ENCODE results near the gene PLPP7.

PLPP7 gene

DNA sequence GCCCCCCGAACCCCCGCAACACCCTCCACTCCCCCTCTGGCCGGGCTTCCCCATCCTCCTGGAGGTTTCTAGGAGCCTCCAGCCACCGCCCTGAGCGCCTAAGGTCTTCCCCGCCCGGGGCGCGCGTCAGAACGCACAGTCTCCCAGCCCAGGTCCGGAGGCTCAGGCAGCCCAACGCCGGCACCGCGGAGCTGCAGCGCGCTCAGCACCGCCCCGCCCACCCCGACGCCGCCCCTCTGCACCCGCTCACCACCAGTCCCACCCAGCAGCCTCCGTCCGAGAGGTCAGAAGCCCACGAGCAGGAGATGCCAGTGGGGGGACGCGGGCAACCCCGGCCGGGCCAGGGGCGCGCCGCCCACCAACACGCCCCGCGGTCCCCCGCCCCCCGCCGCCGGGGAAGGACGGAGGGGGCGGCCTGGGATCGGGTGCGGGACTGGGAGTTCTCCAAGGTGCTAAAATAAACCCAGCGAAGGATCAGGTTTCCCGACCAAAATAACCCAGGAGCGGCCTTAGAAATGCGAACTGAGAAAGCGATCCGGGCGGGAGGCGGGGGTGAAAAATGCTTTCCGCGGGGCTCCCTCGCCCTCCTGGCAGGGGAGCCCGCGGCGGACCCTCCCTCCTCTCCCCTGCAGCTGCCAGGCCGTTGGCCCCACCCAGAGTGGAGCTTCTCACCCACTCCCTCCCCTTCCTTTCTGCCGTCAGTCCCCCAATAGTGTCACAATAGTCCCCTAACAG, 6.7 kb upstream of the PLPP7 start:
- no peak for DNase-seq

DNA sequence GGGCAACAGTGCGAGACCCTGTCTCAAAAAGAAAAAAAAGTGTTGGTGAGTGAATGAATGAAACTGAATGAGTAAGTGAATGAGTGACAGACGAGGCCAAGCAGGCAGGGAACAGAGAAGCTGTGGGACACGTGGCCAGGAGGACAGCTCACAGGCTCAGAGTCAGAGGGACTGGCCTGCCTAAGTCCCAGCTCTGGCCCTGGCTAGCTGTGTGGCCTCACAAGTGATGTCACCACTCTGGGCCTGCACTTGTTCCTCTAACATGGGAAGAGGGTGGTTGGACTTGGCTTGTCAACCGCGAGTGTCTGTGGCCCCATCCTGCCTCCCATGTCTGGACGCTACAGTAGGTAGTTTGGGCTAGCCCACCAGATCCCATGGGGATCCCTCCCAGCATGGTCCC, 4.7 kb upstream of the PLPP7 start:
- DNase-seq: no peak

DNA sequence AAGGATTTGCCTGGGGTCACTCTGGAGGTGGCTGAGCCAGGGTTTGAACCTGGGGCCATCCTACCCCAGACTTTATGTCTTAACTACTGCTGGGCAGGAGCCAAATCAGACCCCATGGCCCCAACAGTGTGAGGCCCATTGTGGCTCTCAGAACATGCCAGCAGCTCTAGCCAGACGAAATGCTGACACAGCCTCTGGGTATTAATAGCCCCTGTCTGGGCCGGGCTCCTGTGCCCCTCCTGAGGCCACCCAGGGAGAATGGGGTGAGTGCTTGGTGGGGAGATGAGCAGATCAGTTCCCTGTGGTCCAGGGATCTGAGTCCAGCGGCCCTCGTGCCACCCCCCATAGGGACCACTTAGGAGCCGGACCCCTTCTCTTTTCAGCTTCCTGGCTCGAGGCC, 2.2 kb upstream of the PLPP7 start:
- DNase-seq: no peak

DNA sequence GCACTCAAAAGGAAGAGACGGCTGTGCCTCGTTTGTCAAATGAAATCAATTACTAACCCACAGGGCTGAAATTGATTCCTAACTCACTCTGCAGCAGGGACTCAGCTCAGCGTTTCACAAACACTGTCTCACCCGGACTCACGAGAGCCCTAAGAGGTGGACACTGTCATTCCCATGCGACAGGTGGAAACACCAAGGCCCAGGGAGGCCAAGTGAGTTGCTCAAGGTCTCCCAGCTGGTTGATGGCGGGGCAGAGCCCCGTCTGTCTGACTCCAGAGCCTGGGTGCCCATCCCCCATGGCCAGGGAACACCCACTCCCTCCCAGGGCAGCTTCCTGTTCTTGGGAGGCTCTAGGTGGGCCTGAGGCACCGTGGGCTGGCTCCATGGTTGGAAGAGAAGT, 1.3 kb upstream of the PLPP7 start:
- DNase-seq: no peak

DNA sequence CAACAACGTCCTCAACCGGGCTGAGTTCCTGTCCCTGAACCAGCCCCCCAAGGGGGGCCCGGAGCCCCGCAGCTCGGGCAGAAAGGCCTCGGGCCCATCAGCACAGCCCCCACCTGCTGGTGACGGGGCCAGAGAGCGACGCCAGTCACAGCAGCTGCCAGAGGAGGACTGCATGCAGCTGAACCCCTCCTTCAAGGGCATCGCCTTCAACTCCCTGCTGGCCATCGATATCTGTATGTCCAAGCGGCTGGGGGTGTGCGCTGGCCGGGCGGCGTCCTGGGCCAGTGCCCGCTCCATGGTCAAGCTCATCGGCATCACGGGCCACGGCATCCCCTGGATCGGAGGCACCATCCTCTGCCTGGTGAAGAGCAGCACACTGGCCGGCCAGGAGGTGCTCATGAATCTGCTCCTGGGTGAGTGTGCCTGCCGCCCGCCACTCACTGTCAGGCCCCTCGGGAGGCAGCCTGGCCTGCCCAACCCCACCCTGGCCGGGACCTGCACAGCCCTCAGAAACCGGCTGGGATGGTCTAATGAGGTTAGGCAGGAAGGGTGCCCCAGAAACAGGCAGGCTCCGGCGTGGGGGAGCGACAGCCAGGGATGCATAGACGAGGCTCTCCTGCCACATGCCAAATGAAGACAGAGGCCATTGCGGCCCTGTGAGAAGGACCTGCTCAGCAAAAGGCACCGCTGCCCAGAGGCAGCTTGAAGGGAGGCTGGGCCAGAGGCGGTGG, 678 bp downstream of the PLPP7 start:
- no peak for DNase-seq

DNA sequence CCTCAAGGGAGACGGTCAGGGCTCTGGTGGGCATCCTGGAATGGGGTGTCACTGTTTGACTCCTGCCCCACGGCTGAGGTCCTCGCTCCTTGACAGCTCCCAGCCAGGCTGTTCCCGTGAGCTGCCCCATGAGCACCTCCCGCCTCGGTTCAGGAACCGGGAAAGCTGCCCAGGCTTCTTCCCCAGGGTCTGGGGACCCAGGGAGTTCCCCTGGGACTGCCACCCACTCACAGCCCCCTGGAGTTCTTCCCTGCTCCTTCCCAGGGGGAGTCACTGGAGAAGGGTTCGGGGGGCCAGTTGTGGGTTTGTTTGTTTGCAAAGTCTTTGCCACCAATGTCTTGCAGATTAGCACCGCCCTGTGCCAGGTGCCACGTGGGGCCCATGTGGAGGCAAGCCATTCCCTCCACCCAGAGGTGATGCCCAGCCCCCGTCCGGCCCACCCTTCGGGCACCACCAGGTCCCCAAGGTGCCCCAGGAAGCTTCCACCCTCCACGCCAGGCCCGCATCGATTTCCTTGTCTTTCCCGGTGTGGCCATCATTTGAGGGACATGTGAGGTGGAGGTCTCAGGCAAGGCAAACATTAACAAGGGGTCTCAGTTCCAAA, 1.3 kb downstream of the PLPP7 start:
- DNase-seq: no peak

DNA sequence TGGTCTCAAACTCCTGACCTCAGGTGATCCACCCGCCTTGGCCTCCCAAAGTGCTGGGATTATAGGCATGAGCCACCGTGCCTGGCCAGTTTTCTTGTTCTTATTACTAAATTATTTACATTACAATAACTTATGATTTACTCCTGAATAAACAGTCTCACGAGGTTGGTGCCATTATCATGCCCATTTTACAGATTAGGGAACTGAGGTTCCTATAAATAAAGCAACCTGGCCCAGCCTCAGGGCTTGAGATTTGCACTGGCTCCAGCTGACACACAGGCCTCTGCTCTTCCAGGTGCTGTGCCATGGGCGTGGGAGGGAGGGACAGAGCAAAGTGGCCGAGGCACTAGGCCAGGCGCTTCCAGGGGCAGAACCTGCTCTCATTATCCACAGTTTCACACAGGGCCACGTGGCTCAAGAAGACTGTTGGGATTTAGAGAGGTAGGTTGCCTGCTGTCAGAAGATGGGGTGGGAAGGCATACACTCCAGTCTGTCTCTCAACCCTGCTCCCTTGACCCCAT, 2.3 kb downstream of the PLPP7 start:
- no peak for DNase-seq

DNA sequence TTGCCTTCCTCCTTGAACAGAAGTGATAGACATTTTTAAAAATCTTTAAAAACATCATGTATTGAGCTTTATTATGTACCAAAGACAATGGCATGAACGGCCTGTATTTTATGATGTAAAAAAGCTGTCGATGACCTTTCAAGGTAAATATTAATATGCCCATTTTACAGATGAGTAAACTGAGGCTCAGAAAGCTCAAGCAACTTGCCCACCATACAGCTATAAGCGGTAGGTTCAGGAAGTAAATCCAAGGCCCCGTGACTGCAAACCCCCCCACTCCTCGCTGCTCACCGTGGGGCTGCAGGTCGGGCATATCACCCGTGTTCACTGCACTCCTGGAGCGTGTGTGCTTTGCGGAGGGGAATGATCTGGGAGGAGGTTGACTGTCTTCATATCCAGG, 3.4 kb downstream of the PLPP7 start:
- DNase-seq: no peak

DNA sequence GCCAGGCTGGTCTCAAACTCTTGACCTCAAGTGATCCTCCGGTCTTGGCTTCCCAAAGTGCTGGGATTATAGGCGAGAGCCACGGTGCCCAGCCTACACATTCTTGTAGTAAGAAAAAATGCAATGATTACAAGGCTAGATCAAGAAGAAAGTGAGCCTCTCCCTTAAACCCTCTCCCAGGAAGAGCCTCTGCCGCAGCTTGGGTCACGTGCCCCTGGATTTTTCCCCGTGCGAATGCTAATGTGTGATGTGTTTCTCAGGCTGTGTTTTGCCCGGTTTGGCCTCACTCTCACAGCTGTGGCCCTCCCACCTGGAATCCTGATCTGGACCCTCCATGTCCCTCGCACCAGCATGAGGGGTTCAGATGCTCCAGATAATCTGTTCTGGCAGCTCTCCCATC, 6.9 kb downstream of the PLPP7 start:
- no peak for DNase-seq

DNA sequence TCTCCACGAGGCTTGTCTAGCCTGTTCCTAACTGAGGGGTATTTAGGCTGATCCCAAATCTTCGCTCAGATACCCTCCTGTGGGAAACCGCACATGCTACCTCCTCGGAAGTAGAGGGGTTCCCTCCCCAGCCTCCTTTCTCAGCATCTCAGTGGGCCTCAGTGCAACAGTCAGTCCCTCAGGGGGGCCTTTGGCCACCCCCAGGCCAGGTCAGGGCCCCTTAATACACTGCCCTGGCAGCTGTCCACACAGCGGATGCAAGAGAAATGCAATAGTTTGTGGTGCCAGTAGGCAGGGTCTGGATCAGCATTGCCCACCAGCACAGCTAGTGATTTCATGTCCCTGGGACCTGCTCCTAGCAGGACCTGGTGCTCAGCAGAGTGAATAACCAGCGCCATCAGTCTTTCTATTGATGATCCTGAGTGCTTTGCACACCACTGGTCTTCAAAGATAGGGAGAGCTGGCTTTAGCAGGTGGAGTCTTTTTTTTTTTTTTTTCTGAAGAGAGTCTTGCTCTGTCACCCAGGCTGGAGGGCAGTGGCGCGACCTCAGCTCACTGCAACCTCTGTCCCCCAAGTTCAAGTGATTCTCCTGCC, 7.5 kb downstream of the PLPP7 start:
- DNase-seq: no peak

DNA sequence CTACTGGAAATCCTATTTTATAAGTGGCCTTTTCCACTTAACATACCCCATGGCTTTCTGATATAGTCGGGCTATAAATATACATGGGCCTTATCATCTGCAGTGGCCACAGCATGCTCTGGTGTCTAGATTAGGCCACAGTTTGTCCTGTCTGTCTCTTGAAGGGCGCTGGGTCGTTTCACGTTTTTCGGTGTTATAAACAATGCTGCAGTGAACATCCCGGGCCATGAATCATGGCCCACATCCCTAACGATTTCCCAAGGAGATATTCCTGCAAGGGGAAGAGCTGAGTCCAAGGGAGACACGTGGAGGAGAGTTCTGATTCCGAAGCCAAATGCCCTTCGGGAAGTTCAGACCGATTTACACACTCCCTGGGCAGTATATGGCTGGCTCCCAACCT, 8.4 kb downstream of the PLPP7 start:
- no peak for DNase-seq

DNA sequence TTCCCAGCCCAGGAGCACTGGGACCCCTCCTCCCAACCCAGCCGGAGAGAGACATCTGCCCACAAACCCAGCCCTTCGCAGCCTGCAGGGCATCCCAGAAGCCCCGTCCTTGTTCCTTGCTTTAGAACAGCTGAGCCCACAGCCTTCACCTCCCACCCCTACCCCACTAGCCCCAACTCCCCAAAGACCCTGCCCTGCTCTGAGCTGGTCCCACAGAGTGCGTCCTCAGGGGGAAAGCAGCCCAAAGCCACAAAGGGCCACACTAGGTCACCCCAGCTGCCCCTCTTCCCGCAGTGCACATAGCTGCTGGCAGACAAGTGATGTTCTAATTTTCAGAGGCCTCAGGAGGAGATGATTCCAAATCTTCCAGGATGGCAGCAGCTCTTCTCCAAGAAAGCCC, 8.8 kb downstream of the PLPP7 start:
- DNase-seq: no peak

DNA sequence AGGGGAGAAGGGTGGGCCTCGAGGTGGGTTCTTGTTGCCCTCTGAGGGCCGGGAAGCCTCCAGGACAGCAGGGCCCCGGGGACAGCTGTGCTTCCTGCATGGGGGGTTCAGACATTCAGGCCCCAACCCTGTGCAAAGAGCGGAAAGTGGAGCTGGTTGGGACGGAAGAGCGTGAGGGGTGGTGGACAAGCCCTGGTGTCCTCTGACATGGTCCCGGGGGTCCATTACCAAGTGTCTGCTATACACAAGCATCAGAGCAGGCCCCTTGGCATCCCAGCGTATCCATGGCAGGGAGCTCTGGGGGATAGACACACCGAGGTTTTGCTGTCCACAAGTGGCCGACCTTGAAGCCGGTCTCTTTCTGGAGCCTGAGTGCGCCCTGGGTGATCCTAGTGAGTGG, 9.3 kb downstream of the PLPP7 start:
- DNase-seq: no peak

DNA sequence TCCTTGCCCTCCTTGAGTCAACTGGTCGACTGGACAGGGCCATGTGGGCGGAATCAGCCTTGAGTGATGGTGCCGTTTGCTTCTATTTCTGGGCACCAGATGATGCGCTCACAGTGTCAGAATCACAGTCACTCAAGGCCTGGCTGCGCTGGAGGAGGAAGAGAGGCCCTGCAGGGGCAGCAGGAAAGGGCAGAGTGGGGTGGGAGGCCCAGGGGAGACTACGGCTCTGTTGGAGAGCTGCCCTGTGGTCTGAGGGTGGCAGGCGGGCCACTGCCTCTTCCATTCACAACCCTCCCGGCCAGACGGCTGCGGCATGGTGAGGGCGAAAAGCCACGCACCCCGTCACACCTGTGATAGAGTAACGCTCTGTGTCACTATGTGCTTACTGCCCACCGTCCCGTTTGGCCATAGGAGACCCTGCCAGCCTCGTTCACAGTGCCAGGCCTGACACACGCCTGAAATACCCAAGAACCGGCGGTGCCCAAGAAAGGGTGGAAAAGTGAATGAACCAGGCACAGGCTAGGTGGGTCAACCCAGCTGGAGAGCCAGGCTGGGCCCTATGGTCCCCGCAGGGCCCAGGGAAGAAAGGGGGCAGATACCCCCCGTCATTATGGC, 9.9 kb downstream of the PLPP7 start:
- DNase-seq: no peak

DNA sequence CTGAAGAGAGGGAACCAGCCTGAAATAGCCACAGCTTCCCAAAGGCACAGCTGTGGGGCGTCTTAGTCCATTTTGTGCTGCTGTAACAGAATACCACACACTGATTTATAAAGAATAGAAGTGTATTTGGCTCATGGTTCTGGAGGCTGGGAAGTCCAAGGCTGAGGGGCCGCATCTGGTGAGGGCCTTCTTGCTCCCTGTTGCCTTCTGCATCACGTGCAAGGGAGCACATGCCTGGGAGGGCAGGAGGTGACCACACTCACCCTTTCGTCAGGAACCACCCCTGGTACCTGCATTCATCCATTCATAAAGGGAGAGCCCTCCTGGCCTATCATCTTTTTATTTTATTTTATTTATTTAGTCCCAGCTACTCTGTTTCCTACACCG, 10.4 kb downstream of the PLPP7 start:
- DNase-seq: no peak

DNA sequence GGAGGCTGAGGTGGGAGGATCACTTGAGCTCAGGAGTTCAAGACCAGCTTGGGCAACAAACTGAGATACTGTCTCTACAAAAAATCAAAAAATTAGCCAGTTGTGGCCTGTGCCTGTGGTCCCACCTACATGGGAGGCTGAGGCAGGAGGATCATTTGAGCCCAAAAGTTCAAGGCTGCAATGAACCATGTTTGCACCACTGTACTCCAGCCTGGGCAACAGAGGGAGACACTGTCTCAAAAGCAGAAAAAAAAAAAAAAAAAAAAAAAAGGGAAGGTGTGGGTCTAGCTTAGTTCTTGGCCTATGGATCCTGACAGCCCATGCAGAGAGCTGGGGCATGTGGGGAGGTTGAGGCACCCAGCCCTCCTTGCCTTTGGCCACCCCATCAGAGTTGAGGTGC, 10.9 kb downstream of the PLPP7 start:
- no peak for DNase-seq

DNA sequence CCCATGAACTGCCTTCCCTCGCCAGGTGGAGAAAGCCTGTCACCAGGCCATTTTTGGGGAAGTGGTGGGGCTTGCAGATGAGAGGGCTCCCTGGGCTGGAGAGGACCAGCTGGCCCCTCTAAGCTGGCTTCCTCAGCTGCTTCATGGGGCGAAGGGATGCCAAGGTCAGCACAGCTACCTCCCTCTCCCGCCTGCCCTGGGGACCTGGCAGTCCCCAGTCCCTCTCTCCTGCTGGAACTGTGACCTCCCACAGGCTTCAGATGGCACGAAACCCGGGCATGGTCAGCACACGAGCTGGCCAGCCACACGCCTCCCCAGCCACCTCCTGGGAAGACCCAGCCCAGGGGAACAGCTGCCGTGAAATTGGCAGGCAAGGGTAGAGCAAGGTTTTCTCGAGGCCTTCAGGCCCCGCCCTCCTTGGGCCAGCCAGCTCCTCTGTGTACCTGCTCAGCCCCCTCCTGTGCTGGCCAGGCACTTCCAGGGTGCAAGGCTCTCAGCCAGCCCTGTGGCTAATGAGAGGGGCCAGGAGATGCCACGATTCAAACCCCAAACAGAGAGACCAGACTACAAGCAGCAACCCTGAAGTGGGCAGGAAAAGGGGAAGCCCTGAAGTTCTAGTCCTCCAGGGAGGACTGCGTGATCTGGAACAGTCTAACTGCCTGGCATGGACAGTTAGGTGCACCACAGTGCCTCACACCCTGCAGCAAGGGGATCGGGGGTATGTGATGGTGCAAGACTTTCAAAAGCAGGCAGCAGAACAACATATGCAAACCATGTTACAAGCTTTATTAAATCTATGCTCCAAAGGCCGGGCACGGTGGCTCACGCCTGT, 12.9 kb downstream of the PLPP7 start:
- DNase-seq: no peak

DNA sequence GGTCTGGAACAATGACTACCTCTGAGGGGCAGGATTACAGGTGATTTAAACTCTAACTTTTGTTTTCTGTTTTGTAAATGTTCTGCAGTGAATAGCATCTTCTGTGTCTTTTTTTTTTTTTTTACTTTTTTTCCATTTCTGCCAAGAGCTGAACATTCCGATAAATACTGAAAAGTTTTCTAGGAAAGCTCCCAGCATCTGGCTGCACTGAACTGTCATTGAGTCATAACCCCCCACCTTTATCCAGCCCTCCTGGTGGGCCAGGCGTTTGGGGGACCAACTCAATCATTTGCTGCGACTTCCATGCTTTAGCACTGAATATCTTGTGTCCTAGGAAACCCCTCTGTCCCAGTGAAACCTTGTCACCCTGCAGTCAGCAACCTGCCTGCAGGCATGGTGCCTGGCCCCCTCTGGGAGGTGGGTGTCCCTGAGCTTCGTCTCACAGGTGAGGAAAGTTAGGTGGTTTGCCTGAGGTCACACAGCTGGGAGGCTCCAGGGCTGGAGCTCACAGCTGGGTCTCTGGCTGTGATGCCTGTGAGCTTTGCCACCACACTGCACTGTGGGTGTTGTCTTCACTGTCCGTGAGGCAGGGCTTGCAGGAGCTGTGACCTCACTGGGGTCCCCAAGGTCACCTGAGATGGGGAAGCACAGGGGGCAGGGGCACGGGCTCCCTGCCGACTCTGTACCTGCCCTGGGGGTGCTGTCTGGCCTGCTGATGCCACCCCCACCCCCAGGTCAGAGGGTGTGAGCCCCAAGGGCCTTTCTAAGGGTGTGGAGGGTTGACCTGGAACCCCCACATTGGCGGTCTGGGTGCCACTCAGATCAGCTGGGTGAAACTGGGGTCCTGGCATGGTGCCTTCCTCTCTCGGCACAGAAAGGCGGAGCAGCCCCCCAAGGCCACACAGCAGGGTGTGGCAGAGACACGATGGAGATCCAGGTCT, 14.1 kb downstream of the PLPP7 start:
- DNase-seq: no peak

DNA sequence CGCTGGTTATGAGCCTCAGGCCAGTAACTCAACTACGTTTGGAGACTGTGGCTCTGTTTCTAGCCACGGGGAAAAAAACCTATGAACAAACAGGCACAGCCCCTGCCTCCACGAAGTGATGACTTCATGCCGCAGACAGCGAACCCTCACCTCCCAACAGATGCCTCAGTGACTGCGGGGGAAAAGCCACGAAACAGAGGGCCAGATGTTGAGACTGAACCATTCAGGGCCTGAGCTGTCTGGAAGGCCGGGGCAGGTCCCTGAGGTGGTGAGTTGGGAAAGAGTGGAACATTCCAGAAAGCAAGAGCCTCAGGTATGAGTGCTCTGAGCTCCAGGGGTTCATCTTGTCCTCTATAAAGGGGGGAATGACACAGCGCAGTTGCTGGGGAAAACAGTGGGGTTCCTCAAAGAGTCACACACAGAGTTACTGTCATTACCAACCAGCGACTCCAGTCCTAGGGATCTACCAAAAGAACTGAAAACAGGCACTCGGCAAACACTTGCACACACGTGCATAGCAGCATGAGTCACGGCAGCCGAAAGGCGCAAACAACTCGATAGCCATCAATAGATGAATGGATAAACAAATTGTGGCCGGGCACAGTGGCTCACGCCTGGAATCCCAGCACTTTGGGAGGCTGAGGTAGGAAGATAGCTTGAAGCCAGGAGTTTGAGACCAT, 15.3 kb downstream of the PLPP7 start:
- DNase-seq: no peak

DNA sequence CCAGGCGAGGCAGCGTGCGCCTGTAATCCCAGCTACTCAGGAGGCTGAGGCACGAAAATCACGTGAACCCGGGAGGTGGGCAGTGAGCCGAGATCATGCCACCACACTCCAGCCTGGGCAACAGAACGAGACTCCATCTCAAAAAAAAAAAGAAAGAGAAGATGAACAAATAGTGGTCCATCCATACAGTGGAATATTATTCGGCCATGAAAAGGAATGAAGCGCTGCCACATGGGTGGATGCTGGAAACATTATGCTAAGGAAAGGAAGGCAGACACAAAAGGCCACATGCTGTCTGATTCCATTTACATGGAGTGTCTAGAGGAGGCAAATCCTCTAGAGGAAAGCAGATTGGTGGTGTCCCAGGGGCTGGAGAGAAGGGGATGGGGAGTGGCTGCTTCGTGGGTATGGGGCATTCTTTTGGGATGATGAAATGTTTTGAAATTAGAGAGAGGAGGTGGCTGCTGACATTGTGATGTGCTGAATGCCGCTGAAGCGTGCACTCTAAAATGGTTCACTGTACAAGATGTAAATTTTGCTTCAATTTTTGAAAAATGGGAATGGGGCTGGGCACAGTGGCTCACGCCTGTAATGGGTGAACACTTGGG, 17.0 kb downstream of the PLPP7 start:
- DNase-seq: no peak
